Occipital lobe (tissue), 3 donors: ENCODE results near the gene GNAO1. TPM values are rescaled to one million over a fixed set of nuclear protein-coding genes. Genes with fewer than 3 reads are reported as not detected.
"Not testable (repeated sequence)": the region's sequence is repeated elsewhere in the genome, so short reads cannot be mapped to it uniquely, and the experiment has no call there.

Source experiments
- DNase-seq: peaks from one replicate; lab custom pipeline; 2025; lab: John Stamatoyannopoulos, UW
- small RNA-seq: library from RNA; depleted of rRNA; stranded (forward); fragments of <200 nt; gene quantifications from one replicate; pipeline ENCODE3, GENCODE V24; 2014
- total RNA-seq: library from RNA; depleted of rRNA; stranded (reverse); fragments of >200 nt; gene quantifications from one replicate; pipeline ENCODE4 v1.2.3, GENCODE V29; 2014

The GNAO1 gene
- total RNA-seq, 1 donor from 2014 or later, result 48.0 TPM

DNA sequence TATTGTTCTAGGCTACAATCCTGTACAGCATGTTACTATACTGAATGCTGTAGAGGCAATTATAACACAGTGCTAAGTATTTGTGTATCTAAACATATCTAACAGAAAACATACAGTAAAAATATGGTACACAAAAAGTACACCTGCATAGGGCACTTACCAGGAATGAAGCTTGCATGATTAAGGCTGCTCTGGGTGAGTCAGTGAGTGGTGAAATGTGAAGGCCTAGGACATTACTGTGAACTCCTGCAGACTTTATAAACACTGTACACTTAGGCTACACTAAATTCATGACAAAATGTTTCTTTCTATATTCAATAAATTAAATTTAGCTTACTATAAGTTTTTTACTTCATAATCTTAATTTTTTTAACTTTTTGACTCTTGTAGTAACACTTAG lies 196.9 kb downstream of the GNAO1 start:
- no peak for DNase-seq

DNA sequence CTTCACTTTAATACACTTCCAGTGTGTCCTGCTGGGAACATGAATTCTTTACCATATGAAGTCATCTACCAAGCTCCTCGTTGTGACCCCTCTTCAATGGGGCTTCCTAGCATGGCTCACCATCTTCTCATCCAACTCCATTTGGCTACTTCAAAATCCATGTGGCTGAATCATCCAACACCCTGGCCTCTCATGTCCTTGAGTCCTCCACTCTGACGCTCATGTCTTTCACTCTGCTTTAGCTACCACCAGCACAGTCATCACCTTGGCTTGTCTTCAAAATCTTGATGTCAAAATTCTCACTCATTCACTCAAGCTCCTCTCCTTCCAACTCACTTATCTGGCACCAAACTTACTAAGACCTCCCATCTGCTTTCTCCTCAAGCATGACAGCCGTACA lies 198.3 kb downstream of the GNAO1 start:
- DNase-seq, result no peak

DNA sequence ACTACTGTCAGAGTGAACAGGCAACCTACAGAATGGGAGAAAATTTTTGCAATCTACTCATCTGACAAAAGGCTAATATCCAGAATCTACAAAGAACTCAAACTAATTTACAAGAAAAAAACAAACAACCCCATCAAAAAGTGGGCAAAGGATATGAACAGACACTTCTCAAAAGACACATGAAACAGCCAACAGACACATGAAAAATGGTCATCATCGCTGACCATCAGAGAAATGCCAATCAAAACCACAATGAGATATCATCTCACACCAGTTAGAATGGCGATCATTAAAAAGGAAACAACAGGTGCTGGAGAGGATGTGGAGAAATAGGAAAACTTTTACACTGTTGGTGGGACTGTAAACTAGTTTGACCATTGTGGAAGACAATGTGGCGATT lies 205.4 kb downstream of the GNAO1 start:
- DNase-seq, result not testable (repeated sequence)

DNA sequence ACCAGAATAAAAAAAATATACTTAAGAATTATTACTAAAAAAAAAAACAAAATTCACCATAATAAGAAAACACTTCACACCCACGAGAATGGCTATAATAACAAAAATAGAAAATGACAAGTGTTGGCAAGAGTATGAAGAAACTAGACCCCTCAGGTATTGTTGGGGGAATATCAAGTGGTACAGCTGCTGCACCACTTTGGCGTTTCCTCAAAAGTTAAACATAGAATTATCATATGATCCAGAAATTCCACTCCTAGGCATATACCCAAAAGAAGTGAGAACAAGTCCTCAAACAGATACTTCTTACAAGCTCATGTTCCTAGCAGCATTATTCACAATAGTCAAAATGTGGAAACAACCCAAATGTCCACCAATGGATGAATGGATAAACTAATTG lies 207.8 kb downstream of the GNAO1 start:
- DNase-seq, result no peak

DNA sequence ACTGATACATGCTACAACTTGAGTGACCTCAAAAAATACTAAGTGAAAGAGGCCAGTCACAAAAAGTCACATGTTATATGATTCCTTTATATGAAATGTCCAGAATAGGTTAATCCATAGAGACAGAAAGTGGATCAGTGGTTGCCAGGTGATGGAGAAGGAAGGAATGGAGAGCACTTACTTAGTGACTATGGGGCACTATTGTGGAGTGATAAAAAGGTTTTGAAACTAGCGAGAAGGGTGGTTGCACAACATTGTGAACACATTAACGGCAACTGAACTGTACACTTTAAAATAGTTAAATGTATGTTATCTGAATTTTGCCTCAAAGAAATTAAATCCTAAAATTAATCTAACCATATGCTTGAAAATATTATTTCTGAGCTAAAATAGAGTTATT lies 208.2 kb downstream of the GNAO1 start:
- DNase-seq, result no peak

DNA sequence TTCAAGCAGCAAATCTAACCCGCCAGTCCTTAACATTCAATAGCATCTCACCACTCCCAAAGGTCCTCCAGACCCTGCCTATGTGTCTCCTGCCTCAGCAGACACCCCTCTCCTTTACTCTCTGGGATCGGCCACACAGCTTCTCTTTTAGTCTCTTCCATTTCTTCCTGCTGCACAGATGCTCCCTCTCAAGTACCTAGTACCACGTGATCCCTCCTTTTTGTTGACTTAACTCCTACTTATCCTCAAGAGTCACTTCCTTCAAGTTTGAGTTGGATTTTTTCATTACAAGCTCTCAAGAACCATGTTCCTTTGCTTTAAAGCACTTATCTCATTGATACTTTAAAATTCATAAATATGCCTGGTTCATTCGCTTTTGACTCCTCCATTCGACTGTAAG lies 209.2 kb downstream of the GNAO1 start:
- DNase-seq, result no peak

DNA sequence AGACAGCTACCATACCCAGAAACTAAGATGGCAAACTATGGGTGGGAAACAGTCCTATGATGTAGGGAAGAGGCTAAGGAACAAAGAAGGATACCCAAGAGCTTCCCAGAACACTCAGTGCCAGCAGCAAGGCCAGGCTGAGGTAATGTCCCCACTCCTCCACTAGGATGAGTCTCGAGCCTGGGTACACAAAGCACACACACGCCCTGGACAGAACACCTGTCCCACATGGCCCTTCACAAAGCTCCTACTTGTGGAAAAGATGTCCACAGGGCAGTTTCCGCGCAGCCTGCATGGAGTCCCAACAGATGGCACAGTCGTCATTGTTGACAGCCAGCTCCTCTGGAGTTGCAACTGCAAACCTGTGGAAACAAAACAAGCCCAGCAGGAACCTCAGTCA lies 210.2 kb downstream of the GNAO1 start:
- no peak for DNase-seq

DNA sequence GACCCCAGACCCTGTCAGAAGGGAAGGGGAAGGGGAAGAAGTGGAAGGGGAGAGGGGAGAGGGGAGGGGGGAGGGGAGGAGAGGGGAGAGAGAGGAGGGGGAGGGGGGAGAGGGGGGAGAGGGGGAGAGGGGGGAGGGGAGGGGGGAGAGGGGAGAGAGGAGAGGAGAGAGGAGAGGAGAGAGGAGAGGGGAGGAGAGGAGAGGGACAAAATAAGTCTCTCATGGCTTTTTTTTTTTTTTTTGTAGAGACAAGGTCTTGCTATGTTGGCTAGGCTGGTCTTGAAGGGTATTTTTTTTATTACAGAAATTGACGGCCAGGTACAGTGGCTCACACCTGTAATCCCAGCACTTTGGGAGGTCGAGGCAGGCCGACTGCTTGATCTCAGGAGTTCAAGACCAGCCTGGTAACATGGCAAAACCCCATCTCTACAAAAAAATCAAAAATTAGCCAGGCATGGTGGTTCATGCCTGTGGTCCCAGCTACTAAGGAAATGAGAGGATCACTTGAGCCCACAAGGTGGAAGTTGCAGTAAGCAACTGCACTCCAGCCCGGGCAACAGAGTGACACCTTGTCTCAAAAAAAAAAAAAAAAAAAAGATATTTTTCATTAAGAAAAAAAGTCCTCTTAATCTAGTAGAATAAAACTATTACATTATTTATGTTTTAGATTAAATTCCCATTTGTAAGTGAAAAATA lies 214.8 kb downstream of the GNAO1 start:
- no peak for DNase-seq

Small RNA genes lying within 50 kb of the gene (small RNA-seq; reads per million reads assigned to genes)
- not detected for gene MIR3935

Other genes with a start within 250 kb of the GNAO1 start
- gene AMFR, start 234.1 kb downstream of the GNAO1 start, total RNA-seq, result 266 TPM